Ectodermal cell (in vitro differentiated cells): ENCODE results near the gene LRRFIP1.

Experiments
- H3K27ac ChIP-seq: 2 replicates; pipeline ENCODE4 v1.7.0; 2013; ENCODE audit warnings: mild to moderate bottlenecking, low read depth, low read length; ENCODE audit not compliant: insufficient read depth, poor library complexity, severe bottlenecking
- H3K27me3 ChIP-seq: 2 replicates; pipeline ENCODE4 v1.7.0; 2013; ENCODE audit warnings: mild to moderate bottlenecking, low read length; ENCODE audit not compliant: insufficient read depth, control insufficient read depth, poor library complexity, severe bottlenecking
- H3K36me3 ChIP-seq: one replicate; pipeline ENCODE4 v1.7.0; 2013; ENCODE audit warnings: low read length; ENCODE audit not compliant: control insufficient read depth, insufficient read depth
- H3K4me1 ChIP-seq: one replicate; pipeline ENCODE4 v1.7.0; 2013; ENCODE audit warnings: low read length; ENCODE audit not compliant: control insufficient read depth, insufficient read depth
- H3K4me3 ChIP-seq: 2 replicates; pipeline ENCODE4 v1.7.0; 2013; ENCODE audit warnings: low read depth, low read length, control low read depth; ENCODE audit not compliant: insufficient read depth
- H3K9me3 ChIP-seq: 2 replicates; pipeline ENCODE4 v1.7.0; 2013; ENCODE audit warnings: mild to moderate bottlenecking, low read length, moderate library complexity; ENCODE audit not compliant: control insufficient read depth
- WGBS, 2 experiments: methylation state at CpG; one replicate each; pipeline ENCODE4 v1.1.7; 2013; ENCODE audit warnings: missing lambda C conversion rate in 2 of 2; 5-methylcytosine and 5-hydroxymethylcytosine counted together

LRRFIP1 gene

GRCh38 chr2:237801466-237801865 lies 174.1 kb downstream of the LRRFIP1 start:
- Histone ChIP-seq H3K9me3 (no peaks in the 10 kb centered on the region), H3K4me1 (no peaks in the 10 kb centered on the region), H3K4me3 (no peak overlapping the region), H3K27ac (no peak overlapping the region), H3K36me3 (no peaks in the 10 kb centered on the region), H3K27me3 (no peaks in the 10 kb centered on the region)
- 87 to 100% methylated on average over 1 to 2 of the region's 2 CpGs for WGBS, 2 experiments

DNA sequence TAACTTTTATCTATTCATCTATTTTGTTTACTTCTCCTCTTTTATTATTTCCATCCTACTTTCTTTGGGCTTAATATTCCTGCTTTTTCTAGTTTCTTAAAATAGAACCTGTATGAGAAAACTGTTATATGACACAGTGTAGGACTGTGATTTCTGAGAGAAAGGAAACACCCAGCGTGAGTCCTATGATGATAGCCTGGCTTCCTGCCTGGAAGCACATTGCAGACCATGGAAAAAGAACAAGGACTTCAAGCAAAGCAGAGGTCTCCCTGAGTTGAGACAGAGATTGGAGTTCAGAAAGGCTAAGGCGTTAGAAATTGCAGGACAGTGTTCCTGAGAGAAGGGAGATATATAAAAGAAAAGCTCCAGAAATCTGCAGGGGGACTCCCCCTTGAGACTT lies 178.9 kb downstream of the LRRFIP1 start:
- Histone ChIP-seq H3K36me3 (no peaks in the 10 kb centered on the region), H3K9me3 (no peaks in the 10 kb centered on the region), H3K27me3 (no peaks in the 10 kb centered on the region), H3K4me3 (no peak overlapping the region), H3K4me1 (no peaks in the 10 kb centered on the region), H3K27ac (no peak overlapping the region)
- 90 to 91% methylated on average over 2 of the region's 2 CpGs for WGBS, 2 experiments

DNA sequence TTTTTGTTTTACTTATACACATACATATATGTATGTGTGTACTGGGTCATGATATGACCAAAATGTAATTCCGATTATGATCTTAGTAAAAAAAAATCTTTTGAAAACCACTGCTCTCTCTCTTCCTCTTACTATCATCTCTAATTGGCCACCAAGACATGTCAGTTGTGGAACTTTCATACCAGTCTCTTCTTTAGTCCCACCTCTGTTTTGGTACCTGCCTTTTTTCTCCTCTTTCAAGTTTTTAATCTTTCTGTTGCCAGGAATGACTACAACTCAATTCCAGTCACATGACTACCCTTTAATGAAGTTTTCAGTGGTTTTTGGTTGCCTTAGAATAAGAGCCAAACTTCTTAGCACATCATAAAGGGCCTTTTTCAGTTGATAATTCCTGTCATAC lies 188.2 kb downstream of the LRRFIP1 start:
- no peak overlapping the region for H3K4me3 ChIP-seq
- H3K27me3 ChIP-seq: peaks cover 4% of the 10 kb centered on the region
- WGBS, 2 experiments: 93 to 100% methylated on average over 1 of the region's 1 CpG
- H3K4me1 ChIP-seq: no peaks in the 10 kb centered on the region
- no peaks in the 10 kb centered on the region for H3K9me3 ChIP-seq
- no peak overlapping the region for H3K27ac ChIP-seq
- no peaks in the 10 kb centered on the region for H3K36me3 ChIP-seq

DNA sequence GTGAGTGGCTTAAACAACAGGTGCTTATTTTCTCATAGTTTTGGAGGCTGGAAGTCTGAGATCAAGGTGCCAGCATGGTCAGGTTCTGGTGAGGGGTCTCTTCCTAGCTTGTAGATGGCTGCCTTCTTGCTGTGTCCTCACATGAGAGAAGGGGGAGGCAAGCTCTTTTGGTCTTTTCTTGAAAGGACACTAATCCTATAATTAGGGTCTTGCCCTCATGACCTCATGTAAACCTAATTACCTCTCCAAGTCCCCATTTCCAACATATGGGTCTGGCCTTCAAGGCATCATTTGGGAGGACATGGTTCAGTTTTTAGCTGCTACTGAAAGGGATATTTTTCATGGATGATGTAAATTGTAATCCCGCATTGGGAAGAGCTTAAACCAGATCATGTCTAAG lies 189.1 kb downstream of the LRRFIP1 start:
- H3K9me3 ChIP-seq: no peaks in the 10 kb centered on the region
- H3K36me3 ChIP-seq: no peaks in the 10 kb centered on the region
- no peak overlapping the region for H3K27ac ChIP-seq
- peaks cover 4% of the 10 kb centered on the region for H3K27me3 ChIP-seq
- 85 to 100% methylated on average over 1 of the region's 1 CpG for WGBS, 2 experiments
- no peaks in the 10 kb centered on the region for H3K4me1 ChIP-seq
- no peak overlapping the region for H3K4me3 ChIP-seq

DNA sequence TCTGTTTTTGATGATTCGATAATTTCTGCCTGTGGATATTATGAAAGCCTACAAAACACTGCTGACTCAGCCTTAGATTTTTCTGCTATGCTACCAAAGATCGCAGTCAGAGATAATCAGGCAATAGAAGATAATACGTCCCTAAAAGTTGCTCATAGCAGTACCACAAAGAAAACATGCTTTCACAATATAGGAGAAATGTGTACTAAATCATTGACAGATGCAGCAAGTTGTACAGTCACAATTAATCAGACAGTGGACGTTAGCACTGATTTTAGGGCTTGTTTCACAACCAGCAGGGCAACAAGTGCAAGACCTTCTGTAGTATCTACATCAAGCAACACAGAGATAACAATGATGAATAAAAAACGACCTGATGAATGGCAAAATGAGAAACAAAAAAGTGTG lies 190.7 kb downstream of the LRRFIP1 start:
- Histone ChIP-seq H3K9me3 (no peaks in the 10 kb centered on the region), H3K27me3 (peaks cover under 1% of the 10 kb centered on the region), H3K27ac (no peak overlapping the region), H3K4me1 (no peaks in the 10 kb centered on the region), H3K4me3 (no peak overlapping the region), H3K36me3 (no peaks in the 10 kb centered on the region)
- WGBS, 2 experiments: 81 to 84% methylated on average over 5 of the region's 5 CpGs

GRCh38 chr2:237819231-237819630 lies 191.8 kb downstream of the LRRFIP1 start:
- WGBS, 2 experiments: 83% methylated on average over 1 of the region's 2 CpGs; no CpG with 5 or more reads in 1 of the 2 experiments
- no peaks in the 10 kb centered on the region for H3K27me3 ChIP-seq
- no peaks in the 10 kb centered on the region for H3K4me1 ChIP-seq
- H3K27ac ChIP-seq: no peak overlapping the region
- H3K9me3 ChIP-seq: no peaks in the 10 kb centered on the region
- H3K4me3 ChIP-seq: no peak overlapping the region
- H3K36me3 ChIP-seq: no peaks in the 10 kb centered on the region

DNA sequence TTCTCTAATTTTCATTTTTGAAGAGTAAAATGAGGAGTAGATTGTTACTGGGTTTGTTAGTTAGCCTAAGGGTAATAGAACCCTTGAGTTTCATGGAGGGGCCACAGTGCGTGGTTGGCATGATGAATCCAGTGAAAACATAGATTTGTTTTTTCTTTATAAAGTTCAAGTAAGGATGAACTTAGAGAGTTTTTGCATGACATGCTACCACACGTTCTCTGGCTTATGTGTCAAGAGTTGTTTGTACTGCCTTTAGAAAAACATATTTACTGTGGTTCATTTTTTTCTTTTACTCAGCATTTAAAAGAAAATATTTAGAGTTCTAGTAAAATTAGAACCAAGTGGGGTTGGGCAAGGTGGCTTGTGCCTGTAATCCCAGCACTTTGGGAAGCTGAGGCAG lies 193.0 kb downstream of the LRRFIP1 start:
- H3K36me3 ChIP-seq: no peaks in the 10 kb centered on the region
- no peaks in the 10 kb centered on the region for H3K9me3 ChIP-seq
- no peaks in the 10 kb centered on the region for H3K27me3 ChIP-seq
- H3K27ac ChIP-seq: no peak overlapping the region
- no peak overlapping the region for H3K4me3 ChIP-seq
- no peaks in the 10 kb centered on the region for H3K4me1 ChIP-seq
- WGBS, 2 experiments: 95 to 97% methylated on average over 1 to 2 of the region's 2 CpGs

DNA sequence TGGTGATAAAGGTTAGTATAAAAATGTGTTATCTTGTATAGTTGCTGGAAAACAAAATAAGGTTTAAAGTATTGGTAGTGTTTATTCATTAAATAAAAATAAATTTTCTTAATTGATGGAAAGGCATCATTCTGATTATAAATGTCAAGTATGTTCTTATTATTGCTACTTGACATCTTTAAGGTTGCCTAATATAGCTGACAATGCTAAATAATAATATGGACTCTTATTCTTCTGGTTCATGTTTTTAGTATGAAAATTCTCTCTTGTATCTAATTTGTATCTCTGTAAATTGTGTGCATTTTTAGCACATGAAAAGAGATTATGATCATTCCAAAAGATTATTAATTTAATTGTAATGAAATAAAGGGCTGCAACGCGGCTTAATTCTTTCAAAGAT lies 196.2 kb downstream of the LRRFIP1 start:
- Histone ChIP-seq H3K36me3 (no peaks in the 10 kb centered on the region), H3K4me1 (no peaks in the 10 kb centered on the region), H3K27me3 (no peaks in the 10 kb centered on the region), H3K4me3 (no peak overlapping the region), H3K27ac (no peak overlapping the region), H3K9me3 (no peaks in the 10 kb centered on the region)
- WGBS, 2 experiments: no CpG with 5 or more reads among the region's 2 CpGs

GRCh38 chr2:237824085-237824484 lies 196.7 kb downstream of the LRRFIP1 start:
- Histone ChIP-seq H3K27ac (no peak overlapping the region), H3K36me3 (no peaks in the 10 kb centered on the region), H3K27me3 (no peaks in the 10 kb centered on the region), H3K4me1 (no peaks in the 10 kb centered on the region), H3K4me3 (no peak overlapping the region), H3K9me3 (no peaks in the 10 kb centered on the region)
- 84 to 90% methylated on average over 6 of the region's 6 CpGs for WGBS, 2 experiments

- H3K9me3 ChIP-seq: no peaks in the 10 kb centered on the region
- H3K4me1 ChIP-seq: no peaks in the 10 kb centered on the region
- no peaks in the 10 kb centered on the region for H3K36me3 ChIP-seq
- H3K27ac ChIP-seq: no peak overlapping the region
- no peak overlapping the region for H3K4me3 ChIP-seq
- 95 to 100% methylated on average over 2 of the region's 3 CpGs for WGBS, 2 experiments
- no peaks in the 10 kb centered on the region for H3K27me3 ChIP-seq
These were observed 200.1 kb downstream of the LRRFIP1 start for GRCh38 chr2:237827421-237827987.
